GM12801 (cell line): ENCODE results near the gene DGLUCY.

Experiments used
- TF ChIP-seq, protein P1 (sequence below): IDR thresholded peaks from one replicate; pipeline ENCODE4 v1.5.1; 2011; ENCODE audit warnings: control low read depth; ENCODE audit not compliant: insufficient read length; ENCODE audit errors: extremely low read depth

DGLUCY gene

DNA sequence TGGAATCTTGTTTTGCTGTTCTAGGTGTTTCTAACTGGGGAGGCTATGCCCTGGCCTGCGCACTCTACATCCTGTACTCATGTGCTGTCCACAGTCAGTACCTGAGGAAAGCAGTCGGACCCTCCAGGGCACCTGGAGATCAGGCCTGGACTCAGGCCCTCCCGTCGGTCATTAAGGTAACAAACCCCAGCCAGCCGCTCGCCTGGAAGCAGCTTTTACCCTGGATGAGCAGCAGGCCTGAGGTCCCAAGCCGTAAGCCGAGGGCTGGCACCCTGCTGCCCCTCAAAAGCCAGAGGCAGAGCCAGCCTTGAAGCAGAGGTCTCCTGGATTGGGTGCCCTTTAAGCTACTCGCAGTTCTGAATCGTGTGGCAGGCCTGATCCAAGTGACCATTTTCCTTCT, 101.5 kb downstream of the DGLUCY start:
- TF ChIP-seq, protein P1, sequence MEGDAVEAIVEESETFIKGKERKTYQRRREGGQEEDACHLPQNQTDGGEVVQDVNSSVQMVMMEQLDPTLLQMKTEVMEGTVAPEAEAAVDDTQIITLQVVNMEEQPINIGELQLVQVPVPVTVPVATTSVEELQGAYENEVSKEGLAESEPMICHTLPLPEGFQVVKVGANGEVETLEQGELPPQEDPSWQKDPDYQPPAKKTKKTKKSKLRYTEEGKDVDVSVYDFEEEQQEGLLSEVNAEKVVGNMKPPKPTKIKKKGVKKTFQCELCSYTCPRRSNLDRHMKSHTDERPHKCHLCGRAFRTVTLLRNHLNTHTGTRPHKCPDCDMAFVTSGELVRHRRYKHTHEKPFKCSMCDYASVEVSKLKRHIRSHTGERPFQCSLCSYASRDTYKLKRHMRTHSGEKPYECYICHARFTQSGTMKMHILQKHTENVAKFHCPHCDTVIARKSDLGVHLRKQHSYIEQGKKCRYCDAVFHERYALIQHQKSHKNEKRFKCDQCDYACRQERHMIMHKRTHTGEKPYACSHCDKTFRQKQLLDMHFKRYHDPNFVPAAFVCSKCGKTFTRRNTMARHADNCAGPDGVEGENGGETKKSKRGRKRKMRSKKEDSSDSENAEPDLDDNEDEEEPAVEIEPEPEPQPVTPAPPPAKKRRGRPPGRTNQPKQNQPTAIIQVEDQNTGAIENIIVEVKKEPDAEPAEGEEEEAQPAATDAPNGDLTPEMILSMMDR = no peak

DNA sequence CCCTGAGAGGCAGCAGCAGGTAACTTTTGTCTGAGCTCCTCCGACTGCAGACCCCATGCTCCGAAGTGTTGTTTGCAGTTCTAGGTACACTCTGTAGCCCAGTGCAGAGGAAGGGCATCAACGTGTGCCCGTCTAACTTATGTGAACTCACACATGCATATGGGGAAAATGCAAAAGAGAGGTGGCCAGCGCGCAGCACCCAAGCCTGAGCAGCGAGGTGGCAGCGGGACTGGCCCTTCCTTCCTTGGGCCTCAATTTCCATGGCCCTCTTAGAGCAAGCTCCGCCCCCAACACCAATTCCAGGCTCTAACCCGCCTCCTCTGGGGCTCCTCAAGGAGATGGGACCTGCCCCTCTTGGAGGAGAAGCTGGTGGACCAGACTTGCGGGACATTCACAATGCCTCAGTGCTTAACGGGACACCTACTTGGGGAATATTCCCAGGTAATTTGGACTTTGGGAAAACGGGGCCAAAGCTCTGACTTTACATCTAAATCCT, 102.9 kb downstream of the DGLUCY start:
- TF ChIP-seq, protein P1 = no peak

DNA sequence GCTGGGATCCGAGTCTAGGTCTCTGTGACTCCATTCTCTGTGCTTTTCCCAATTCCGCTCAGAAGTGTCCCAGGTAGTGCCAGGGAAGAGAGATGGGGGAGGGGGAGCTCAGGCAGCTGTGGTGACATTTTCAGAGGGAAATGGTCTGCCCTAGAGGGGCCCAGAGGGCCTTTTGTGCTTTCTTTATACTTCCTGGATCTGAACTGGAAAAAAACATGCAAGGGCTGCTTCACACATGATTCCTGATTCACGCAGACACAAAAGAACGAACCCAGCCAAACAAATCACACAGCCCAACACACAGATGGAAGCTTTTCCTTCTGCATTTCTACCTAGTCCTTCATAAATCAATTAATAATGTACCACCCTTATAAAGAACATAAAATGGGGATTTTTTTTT, 104.1 kb downstream of the DGLUCY start:
- TF ChIP-seq, protein P1 = no peak

DNA sequence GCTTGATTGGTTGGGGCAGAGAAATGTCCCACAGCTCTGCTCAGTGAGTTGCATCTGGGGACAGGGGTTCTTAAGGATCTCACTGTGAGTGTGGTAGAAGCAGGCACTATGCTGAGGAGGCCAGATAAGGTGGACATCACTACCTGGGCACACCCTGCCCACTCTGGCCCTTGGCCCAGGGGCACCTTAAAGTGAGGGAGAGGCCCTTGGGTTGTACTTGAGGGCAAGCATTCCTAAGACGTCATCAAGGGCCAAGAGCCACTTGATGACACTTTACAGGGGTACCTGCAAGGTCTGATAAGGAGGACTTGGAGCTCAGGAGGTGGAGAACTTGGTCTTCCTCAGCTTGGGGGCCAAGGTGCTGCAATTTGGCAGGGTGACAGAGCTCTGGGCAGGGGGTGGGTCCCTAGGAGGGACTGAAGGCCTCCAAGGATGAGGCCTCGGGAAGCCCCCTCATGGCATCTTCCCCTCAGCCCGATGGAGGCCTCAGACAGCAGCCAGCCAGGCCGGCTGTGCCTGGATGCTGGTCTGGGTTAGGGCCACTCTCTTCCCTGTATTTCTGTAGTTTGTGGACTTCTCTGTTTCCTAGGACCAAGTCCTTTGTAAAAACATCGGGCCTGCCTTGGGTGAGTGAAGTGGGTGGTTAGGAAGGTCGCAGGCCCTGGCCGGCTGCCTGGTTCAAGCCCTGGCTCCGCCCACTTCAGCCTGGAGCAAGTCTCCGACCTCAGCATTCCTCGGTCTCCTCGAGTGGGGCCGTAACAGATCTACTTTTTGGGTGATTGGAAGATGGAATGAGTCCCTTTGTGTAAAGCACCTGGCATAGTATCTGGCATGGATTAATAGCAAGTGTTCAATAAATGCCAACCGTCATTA, 105.9 kb downstream of the DGLUCY start:
- TF ChIP-seq, protein P1 = no peak

DNA sequence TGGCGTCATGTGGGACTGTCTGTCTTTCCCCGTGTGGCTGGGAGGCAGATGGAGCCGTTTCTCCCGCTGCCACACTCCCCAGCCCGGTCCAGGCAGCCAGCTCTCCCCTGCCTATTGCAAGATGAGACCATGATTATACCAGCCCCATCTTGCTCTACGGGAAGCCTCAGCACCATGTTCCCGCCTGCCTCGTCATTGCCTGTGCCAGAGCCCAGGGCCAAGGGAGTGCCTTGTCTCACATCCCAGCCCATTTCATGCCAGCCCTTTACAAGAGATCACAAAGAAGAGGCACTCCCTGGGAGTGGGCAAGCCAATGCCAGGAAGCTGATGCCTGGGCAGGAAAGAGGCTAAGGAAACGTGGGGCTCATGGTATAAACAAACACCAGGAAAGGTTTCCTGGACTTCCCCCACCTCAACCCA, 106.7 kb downstream of the DGLUCY start:
- TF ChIP-seq, protein P1 = no peak

DNA sequence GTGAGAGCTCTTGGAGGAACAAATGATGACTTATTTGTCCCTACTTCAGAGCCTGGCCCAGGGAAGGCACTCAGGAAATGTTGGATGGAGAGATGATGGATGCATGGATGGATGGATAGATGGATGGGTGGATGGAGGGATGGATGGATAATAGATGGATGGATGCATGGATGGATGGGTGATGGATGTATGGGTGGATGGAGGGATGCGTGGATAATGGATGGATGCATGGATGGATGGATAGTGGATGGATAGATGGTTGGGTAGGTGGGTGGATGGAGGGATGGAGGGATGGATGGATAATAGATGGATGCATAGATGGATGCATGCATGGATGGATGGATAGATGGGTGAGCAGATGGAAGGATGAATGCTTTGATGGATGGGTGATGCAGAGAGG, 107.4 kb downstream of the DGLUCY start:
- TF ChIP-seq, protein P1 = no peak

DNA sequence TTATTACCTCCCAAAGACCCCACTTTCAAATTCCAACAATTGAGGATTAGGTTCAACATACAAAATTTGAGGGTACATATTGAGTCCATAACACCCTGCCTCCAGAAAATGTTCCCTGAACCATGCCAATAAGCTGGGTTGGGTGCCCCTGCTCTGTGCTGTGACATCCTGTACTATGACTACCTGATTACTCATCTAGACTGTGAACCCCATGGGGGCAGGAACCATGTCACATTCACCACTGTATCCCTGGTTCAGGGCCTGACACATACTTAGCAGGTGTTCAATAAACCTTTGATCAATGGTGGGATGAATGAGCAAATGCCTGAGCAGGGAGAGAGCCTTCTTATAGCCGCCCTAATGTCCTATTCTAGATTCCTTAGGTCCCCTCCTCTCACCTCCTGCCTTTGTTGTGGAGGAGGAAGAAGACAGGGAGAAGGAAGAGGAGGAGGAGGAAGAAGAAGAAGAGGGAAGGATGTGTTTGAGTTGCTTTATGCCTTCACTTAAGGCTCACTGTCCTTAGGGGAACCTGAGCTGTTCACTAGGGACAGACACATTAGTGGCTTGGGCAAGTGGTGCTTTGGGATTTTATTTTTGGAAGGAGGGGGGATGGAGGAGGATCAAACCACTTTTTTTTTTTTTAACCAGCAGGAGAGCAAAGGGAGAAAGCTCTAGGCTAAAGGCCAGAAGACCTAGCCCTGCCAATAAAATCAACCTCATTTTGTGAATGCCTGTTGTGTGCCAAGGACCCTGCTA, 109.3 kb downstream of the DGLUCY start:
- TF ChIP-seq, protein P1 = no peak
